GM19468 (cell line): ENCODE measurements around the gene SGK1.
"Not testable (repeated sequence)": the region's sequence is repeated elsewhere in the genome, so short reads cannot be mapped to it uniquely, and the experiment has no call there.

ENCODE experiments used
- ATAC-seq: cut with Tn5 transposase; IDR thresholded peaks from one replicate; pipeline ENCODE4 v1.9.1; 2021; ENCODE audit warnings: mild to moderate bottlenecking, moderate library complexity, moderate number of reproducible peaks; ENCODE audit not compliant: unreplicated experiment; ENCODE audit errors: extremely low read depth

The SGK1 gene

GRCh38 chr6:134328792-134329191, 10.9 kb upstream of the SGK1 start:
- no peak for ATAC-seq

DNA sequence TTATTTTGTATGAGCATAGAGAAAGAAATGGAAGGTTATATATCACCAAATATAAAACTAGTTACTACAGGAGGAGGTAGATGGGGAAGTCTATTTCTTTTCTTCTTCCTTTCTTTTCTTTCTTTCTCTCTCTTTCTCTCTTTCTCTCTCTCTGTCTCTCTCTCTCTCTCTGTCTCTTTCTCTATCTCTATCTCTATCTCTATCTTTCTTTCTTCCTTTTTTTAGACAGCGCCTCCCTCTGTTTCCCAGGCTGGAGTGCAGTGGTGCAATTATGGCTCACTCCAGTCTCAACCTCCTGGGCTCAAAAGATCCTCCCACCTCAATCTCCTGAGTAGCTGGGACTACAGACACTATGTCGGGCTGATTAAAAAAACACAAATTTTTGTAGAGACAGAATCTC, 10.2 kb upstream of the SGK1 start:
- ATAC-seq, result no peak

- not testable (repeated sequence) for ATAC-seq
Measured at GRCh38 chr6:134326192-134326591, 8.3 kb upstream of the SGK1 start.

- no peak for ATAC-seq
Measured at GRCh38 chr6:134324766-134325165, 6.9 kb upstream of the SGK1 start.

GRCh38 chr6:134324141-134324540, 6.2 kb upstream of the SGK1 start:
- ATAC-seq, result no peak

GRCh38 chr6:134323698-134324097, 5.8 kb upstream of the SGK1 start:
- ATAC-seq, result no peak

DNA sequence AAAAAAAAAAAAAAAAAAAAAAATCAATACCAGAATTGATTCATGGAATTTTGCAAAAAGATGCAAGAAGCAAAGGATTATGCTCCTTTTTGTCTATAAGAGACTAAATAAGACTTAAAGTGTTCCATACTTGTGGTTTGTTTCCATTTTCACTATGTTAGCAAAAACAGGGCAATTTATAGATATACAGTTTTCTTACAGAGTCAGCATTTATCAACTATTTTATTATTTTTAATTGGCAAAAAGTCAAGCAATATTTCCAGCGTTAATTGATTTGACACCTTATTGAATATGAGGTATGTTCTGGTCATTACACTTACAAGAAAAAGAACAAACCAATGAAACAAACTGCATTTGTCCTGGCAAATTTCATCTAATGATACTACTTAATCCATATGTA, 5.4 kb upstream of the SGK1 start:
- ATAC-seq, result no peak

GRCh38 chr6:134322216-134322615, 4.3 kb upstream of the SGK1 start:
- ATAC-seq, result no peak

GRCh38 chr6:134321246-134321645, 3.3 kb upstream of the SGK1 start:
- ATAC-seq, result no peak

DNA sequence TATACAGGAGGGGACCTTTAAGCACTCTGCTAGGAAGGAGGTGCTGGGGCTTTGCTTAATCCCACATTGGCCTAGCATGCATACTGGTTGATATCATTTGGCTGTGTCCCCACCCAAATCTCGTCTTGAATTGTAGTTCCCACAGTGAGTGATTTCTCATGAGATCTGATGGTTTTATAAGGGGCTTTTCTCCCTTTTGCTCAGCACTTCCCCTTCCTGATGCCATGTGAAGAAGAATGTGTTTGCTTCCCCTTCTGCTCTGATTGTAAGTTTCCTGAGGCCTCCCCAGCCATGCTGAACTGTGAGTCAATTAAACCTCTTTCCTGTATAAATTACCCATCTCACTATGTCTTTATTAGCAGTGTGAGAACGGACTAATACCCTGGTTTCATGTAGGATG, 1.8 kb upstream of the SGK1 start:
- ATAC-seq, result not testable (repeated sequence)

- ATAC-seq, result no peak
Measured at GRCh38 chr6:134318974-134319281, 1.0 kb upstream of the SGK1 start.

DNA sequence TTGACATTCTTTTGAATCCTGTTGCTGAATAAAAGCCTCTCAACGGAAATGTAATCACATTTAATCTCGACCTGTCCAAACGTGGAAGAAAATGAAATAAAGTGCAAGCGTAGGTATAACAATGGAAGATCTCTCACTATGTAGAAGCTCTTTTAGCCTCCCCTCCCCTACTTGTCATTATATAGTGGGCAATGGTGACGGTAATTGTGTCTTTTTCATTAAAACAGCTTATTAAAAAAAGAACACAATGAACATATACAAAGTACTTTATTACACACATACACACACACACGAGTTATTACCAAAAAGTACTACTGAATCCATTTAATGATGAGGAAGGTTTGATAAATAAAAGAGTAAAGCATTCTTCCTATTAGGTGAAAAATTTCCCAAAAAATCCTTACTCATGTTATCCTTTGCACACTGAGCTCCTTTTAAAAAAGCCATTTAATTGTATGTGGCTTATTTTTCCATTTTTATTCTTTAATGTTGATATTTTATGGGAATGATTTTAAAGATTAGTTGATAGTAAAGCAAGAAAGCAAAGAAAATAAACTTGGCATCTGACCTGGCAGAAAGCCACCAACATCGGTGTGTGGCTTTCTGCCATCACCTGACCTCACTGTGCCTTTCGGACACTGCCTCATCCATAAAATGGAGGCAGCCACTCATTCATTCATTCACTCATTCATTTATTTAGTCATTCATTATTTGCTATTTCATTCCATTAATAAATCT, 493 bp upstream of the SGK1 start:
- ATAC-seq, result no peak

DNA sequence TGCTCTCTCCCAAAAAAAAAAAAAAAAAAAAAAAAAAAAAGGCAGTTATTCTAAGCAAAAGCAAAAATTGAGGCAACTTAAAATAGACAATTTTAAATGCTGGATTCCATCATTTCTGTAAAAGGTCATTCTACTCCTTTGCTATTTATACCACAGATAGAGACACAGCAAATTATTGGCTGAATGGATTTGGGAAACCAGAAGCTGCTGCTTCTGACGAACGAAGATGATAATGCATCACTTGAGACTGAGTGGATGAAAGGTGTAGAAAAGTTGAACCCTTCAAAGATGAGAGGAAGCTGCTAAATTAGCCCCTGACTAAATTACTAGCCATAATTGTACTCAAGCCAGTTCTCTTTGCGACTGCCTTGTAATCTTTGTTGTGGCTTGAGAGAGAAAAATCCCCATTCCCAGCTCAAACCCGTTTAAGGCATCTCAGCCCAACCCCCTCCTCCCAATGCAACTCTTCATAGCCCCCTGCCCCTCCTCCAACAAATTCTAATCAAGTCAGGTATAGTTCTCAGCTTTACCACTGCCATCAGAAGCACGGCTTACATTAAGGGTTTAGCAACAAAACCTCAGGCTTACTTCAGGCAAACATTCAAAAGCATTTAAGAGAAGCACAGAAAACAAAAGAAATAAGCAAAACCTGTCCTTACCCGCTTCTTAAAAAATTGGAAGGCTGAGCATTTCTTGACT, 1.0 kb downstream of the SGK1 start:
- ATAC-seq, result no peak

DNA sequence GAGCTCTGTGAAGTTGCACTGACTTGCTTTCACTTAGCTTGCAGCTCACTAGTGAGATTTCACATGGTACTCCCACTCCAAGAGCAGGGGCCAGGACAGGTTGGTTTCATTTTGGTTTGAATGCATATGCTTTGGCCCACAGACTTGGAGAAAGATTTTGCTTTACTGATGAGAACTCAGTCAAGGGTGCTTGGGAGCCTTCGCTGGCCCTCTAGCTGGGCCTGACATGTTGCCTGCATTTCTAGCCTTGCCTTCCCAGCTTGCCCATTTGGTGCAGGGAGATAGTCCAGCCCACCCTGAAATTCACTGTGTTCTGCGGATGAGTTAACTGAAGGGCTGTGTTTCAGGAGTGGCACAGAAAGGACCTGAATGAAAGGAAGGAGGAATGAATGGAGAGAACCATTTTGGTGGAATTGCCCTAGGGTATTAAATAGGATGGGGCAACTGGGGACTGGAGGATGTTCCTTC, 1.9 kb downstream of the SGK1 start:
- no peak for ATAC-seq

- ATAC-seq, result no peak
Measured at GRCh38 chr6:134315189-134315588, 2.7 kb downstream of the SGK1 start.

DNA sequence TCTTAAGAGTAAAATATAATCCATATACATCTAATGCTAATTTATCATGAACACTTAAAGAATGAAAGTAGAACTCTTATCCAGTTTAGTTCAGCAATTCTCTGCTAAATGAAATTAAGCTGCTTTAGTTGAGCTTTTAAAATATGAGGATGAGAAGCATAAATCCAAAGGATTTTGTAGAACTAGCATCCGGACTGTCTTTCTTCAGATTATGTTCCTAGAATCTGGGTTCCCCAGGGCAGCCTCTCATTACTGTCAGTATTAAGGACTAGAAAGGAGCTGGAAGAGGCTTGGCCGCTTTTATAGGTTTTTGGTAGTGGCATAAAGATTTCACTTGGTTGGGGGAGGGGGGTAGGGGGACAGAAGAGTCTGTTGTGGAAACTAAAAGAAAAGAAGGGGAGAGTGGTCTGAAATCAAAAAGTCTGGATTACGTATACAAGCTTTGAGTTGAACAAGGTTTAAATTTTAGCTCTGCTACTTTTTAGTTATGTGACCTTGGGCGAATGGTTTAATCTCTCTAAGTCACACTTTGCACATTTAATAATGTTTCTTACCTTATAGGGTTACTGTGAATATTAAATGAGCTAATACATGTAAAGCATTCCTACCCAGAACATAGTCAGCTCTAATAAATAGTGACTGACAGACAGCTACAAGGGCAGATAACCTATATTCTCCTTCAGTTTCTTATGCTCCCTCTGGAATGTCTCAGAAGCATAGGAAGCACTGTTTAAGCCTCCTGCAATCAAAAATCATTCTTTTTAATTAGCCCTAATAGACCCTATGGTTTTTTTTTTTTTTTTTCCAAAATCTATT, 3.7 kb downstream of the SGK1 start:
- no peak for ATAC-seq

- no peak for ATAC-seq
Measured at GRCh38 chr6:134312038-134312660, 5.8 kb downstream of the SGK1 start.

DNA sequence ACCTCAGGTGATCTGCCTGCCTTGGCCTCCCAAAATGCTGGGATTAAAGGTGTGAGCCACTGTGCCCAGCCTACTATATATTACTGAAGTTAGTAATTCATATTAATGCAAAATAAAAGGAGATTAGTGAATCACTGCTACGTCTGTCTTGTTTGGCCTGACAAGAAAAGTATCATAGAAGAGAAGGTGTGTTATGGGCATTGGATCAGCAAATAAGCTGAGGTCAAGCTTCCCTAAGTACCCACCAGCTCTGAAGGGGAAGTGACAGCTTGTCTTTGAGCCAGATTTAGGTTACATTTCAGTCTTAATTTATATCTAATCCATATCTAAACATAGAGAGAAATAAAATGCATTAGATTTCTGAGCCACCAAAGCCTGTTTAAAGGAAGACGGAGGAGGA, 7.1 kb downstream of the SGK1 start:
- ATAC-seq, result no peak

DNA sequence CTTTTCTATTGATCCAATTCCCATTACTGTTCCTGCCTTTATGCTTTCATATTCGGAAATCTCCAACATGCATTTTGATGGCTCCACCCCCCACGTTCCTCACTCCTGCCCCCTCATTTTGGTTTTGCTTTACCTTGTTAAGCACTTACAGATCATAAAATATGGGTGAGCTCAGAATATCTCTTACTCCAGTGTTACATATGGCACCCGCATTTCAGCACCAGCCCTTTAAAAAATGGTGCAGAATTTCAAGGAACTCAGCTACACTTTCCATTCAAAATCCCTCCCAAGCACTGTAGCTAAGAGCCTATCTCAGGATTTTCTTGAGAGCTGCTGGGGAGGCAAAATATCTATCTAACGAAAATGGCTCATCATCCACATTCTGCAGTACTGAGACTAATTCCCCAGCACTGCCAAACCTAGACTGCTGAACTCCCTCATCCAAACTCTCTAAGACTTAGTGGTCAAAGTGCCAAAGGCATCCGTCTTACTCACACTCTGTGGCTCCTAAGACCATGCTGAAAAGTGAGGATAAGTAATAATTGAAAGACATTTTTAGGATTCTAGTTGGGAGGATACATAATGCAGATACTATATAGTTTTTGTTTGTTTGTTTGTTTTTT, 7.8 kb downstream of the SGK1 start:
- no peak for ATAC-seq

GRCh38 chr6:134309227-134309626, 8.7 kb downstream of the SGK1 start:
- ATAC-seq, result no peak
